ENCODE measurements around the gene MPDZ.

MPDZ gene

DNA sequence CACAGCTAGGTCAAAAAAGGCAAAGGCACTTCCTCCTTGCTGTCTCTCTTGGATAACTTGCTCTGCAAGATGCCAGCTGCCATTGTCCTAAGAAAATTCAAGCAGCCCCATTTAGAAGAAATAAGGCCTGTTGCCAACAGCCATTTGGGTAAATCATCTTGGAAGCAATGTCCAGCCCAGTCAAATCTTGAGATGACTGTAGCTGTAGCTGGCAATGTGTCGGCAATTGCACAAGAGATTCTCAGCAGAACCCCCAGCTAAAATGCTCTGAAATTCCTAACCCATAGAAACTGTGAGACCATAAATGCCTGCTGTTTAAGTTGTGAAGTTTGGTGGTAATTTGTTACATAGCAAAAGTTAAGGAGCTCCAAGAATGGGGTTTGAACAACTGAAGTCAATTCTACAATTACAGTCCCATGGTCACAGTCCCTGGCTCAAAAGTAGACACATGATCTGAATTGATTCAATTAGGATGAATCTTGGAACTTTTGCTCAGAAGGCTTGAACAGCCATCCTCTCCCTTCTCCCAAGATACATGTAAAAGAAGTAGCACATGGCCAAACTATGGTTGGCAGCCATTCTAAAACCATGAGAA lies 151.1 kb downstream of the MPDZ start:
- DNase-seq: no peak

DNA sequence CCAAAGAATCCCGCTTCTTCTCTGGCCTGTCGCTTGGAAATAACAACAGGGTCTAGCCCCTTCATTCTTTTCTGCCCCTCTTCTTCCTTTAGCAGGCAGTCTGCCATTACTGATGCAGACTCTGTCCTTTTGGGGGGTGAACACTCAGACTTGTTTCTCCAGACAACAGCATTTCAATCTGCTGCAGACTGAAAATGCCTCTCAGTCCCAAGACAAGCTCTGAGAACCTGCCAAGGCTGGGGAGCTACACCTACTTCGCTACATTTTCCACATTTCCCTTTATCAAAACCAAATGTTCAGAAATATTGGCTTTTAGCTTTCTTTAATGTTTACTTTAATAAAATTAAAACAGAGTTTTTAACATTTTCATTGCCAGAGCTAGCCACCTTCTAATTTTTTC lies 152.4 kb downstream of the MPDZ start:
- no peak for DNase-seq

DNA sequence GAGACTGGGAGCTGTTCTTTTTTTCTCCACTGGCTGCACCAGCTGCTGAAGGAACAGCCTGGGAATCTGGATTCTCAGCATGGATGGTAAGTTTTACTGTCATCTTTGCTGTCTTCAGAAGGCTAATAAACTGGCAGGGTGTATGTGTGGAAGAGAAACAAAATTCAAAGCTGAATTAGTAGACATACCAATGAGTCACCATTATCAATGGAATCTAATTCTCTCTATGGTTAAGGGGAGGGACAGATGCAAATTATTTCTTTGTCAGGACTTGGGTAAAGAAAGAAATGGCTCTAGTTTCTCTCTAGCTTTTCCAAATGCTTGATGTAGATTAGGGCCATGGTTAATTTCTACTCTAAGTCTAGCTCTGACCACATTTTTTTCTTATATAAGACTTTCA lies 154.2 kb downstream of the MPDZ start:
- no peak for DNase-seq

DNA sequence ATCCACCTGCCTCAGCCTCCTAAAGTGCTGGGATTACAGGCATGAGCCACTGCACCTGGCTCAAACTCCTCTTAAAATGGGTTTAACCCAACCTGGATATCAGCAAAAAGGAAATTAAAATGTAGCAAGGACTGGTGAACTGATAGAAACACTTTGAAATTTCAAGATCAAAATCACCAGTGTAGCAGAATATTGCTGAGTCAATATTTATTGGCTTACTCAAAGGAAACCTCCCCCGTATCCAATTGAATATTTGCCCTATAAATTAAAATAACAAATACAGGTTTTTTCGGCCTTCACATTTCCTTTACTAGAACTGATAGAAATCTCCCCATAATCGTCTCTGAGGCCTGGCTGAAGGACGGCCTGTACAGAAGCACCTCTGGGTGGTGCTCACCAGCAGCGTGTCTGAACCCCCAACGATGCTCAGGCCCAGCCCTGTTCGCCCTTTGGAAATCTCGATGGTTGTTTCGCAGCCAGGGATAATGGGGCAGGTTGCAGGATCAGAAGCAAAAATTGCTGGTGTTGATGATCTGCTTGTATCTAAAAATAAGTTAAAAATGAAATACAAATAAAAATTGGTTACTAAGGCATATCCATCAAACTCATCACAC lies 156.6 kb downstream of the MPDZ start:
- no peak for DNase-seq

DNA sequence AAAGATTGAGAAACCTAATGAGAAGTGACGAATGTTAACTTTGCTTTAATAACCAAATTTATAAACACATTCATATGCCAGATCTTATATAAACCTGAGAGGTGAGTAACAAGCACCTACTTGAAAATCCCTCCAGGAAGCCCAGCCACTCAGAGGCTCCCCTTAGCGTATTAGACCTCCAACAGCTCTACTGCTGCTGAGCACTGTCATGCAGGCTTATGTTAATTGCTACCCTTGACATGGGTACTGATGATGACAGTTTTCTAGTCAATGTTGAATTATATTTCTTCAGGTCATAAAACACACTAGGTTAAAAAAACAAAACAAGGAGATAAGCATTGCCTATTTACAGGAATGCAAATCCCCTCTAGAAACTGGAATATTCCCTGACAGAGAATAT lies 161.2 kb downstream of the MPDZ start:
- DNase-seq: no peak

DNA sequence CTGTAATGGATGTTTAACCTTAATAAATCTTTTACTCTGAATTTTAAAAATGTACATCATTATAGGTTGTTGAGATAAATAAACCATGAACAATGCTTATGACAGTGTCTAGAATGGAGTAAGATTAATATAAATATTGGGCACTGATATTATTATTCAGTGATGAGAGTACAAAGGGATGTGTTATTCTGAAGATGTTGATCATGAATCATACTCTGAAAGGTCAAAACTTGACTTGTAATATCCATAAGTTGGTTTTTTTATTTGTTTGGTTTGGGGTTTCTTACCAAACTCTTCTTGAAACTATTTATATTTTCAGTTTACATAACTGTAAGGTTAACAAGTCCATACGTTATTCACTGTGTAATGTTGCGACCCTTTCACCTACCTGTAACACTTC lies 163.2 kb downstream of the MPDZ start:
- DNase-seq: no peak

DNA sequence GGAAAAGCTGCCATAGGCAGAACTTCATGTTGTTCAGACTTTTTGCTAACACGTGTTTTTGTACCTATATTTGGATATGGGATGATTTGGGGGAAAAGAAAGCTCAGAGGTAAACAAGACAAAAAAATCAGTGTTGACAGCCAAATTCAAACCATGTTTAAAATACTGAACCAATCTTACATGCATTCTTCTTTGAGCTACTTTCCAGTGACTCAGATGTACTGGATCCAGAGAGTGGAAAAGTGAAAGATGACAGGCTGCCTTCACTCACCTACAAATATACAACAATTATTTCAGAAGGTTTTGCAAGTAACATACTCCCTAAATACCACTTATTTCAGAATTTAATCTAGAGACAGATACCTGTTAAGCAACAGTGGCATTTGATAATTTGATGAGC lies 165.7 kb downstream of the MPDZ start:
- DNase-seq: no peak

DNA sequence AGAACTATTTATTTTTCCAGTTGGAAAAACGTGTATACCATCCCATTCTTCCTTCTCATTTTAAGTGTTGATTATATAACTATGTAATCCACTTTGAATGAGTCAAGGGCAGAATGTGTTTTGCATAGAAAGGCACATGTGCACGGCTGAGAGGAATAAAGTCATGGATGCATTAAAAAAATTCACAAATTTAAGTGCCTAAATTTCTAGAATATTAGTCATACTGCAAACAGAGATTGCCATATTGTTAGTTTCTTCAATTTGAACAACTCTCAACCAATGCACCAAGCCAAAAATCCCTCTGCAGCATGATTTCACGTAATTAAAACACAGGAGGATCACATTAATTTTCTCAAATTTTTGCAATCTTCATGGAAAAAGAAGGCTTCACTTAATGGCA lies 166.3 kb downstream of the MPDZ start:
- no peak for DNase-seq

DNA sequence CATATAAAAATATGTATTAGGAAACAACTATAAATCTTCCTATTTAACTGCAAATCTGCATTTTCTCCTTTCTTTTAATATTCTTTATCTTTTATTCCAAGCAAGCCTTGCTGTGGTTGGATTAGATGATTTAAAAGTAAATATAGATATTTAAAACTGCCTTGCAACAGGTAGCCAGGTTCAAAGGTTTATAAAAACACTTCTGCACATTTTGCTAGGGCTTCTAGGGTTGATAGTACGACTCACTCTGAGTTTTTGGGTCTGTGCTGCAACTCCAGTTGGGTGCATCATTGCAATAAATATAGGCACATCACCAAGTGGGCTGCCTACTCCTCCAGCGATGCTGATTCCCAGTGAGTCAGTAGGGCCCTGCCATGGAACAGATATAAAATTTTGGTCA lies 167.7 kb downstream of the MPDZ start:
- DNase-seq: no peak

DNA sequence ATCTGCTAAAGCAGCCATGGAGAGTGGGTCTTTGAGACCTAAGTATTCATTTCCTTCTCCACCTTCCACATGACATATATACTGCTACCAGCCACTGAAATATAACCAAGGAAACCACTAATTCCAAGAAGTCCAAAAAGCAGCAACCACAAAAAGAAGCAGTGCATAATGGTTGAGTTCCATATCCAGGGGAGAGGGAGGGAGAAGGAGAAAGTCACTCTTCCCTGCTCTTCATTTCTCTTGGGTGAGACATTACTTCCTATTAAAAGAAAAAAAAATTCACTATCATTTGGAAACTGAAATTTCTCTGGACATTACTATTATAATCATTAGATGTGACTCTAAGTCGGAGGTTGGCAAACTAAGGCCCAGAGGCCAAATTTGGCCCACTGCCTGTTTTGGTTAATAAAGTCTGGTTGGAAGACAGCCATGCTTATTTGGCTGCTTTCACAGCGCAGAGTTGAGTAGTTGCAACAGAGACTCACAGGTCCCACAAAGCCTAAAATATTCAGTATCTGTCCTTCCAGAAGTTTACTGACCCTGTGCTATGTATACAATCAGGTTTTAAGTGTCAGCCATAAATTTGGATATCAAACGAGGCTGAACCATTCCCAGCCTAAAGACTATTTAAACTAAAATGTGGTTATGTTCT lies 168.6 kb downstream of the MPDZ start:
- DNase-seq: no peak

DNA sequence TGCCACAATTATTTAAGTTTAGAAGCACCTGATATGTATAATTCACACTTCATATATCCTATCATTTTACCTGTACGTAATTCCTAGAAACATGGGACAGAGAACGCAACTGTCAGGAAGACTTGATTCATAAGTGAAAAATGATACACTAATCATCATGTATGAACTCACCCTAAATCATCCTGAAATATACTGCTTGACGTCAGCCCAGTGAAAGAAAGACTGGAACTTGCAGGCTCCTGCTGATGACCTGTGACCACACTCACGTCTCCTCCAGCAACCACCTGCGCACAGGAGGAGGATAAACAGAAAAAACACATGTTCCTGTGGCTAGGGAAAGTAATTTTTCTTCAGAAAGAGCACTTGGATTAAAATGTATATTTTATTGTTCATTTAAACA lies 169.7 kb downstream of the MPDZ start:
- no peak for DNase-seq

DNA sequence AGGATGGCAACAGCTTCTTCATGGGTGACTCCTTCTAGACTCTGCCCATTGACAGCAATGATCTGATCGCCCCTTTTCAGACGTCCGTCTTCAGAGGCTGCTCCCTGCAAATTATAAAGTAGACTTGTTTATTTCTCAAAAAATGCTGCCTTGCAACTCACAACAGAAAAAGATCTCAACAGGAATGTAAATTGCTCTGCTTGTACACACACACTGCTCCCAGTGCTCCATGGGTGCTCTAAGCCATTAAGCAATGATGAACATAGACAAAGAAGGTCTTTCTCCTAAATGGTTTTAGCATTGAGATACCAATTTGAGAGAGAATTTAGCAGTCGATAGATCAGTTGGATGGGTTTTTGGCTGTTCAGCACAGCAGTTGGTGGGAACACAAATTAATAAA lies 172.5 kb downstream of the MPDZ start:
- no peak for DNase-seq

DNA sequence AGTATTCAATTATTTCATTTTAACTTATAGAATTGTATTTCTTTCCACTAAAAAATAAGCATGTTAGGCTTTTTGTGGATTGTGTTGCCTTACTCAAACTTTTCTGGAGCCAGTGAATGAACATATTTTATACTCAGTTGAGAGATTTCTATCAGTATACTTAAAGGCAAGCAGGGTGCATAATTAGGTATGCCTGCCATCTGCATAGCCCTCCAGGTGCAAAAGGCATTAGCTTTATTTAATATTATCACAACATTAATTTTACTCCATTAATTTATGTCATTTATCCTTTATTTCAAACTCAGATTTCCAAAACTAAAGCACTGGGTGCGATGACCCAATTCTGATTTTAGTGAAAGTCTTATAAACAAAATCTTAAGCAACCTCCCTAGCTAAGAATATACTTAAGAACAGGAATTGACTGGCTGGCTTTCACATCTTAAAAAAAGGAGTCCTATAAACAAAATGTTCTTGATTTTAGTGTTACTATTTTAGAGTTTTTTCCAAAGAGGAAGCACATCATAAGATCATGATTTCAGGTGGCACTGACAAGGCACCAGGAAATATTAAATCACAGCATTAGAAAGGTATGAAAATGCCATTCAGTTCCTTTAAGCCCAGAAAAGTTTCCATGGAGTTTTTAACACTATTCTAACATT lies 178.4 kb downstream of the MPDZ start:
- DNase-seq: no peak

DNA sequence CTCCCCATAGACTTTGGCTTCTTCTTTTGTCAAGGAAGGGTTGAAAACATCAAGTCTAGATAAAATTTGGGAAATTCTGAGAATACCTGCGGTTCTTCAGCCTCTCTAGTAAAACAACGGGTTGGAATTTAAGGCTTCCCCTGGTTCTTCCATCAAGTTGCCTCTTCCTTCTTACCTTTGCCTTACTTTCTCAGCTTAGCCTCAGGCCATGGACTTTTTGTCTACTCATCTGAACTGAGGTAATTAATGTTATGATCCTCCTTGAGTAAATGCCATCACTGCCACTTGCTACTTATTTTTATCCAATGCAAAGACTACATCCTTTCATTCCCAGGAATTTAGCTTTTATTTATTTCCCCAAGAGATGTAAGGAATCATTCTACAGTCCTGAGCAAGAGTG lies 184.4 kb downstream of the MPDZ start:
- DNase-seq: no peak

DNA sequence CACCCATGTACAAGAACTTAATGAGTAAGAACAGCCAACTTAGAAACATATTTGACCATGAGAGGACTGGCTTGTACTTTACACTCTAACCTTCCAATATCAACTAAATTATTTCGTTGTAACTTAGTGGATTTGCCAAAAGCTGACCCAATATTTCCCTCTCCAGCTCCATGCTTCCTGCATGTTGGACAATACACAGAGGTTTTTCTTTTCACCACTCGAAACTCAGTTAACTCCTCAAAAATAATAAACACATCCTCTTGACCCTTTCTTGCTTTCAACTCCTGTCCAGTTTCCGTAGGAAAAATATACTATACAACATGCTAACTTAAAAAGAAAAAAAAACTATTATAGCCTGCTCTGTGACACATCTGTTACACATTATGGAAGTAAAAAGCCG lies 188.9 kb downstream of the MPDZ start:
- DNase-seq: no peak

DNA sequence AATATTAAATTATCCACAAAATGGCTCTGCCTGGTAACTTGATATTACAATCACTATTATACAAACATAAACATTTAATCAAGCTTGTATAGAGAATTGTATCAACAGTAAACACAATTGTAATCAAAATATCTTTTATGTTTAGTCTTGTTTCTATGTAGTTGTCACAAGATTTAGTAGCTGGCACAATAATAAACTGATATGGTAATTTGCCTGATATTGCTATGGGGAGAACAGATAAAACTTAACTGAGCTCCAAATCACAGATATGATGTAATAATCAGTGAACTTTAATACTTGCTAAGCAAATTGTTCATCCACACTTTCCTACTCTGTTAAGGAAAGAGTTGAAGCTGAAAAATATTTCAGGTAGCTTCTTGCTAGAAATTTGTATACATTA lies 189.8 kb downstream of the MPDZ start:
- DNase-seq: no peak

DNA sequence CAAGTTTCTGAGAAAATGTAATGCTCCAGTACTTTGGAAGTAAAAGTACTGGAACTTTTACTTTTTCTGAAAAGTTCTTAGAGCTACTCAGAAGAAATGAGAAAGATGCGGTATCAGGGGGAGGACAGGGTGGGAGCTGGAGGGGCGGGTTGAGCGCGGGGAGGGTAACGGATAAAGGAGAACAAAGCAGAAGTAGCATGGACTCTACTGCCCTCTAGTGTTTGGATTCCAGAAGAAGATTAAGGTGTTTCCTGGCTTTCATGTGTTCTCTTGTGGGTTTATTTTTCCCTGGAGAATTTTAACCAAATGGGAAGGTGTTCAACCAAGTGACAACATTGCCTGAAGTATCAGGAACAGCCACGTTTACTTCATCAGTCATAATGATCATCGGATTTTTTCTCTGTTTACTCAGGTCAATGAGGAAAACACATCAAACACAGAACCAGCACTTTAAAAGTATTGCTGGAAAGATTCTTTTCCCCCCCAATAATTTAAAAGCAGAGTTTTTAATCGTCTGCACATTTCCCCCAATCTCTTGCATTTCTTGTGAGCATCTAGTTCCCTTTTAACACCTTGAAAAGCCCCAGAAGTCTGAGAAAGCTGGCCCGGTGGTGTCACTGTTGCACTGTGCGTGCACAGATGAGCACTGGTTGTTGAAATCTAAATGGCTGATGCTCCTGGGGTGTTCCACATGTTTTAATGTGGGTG lies 190.6 kb downstream of the MPDZ start:
- DNase-seq: no peak

DNA sequence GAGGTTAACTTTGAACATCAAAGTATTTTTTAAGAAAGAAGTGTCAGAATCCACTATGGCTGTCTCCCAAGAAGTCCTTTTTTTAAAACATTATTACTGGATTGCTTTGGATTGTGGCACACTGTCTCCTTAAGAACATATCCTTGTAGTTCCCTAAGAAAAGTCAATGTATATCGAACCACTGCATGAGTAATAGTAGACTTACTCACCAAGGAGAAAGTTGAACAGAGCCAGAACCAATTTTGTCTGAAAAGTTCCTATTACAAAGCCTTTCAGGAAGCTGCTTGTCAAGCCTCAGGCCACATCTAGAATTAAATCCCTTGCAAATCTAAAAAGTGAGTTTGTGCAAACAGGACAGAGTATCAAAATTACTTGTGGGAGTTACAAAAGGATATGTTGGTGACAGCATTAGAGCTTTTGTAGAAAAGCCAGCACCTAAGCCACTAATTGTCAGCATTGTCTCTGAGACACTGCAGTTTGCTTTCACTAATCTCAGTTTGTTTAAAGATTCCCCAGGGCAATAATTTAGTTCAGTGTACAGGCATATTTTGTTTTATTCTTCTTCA lies 195.4 kb downstream of the MPDZ start:
- DNase-seq: no peak

DNA sequence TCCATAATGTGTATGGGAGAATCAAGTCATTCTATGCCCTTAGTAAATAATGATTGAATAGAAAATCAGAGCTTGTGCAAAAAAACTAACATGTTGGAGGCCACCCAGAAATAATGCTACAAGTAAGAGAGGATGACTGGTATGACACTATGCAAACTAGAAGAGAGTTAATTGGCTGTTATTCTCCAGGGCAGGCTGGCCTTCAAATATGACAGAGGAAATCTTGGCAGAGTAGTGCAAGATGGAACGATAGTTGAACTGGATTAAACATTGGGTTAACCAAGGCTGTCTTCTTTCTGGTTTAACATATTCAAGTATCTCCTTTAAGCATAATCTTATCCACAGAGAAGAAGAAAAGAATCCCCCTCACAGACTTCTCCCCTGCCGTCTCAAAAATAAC lies 196.1 kb downstream of the MPDZ start:
- DNase-seq: no peak

DNA sequence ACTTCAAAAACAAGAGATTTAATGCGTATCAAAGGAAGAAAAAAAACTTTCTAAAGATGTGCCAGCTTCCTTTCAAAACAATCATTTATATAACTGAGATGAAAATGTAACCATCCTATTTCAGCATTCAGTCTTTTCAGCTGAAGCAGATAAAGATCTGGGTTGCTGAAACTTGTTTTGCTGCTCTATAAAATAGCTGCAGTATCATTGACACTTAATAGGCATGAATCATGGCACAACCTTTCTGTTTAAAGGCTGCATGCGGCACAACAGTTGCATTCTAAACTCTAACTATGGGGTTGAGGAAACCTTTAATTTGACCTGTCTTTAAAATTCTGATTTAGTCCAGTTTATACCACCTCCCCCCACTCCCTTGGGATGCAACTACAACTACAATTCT lies 196.7 kb downstream of the MPDZ start:
- DNase-seq: no peak

DNA sequence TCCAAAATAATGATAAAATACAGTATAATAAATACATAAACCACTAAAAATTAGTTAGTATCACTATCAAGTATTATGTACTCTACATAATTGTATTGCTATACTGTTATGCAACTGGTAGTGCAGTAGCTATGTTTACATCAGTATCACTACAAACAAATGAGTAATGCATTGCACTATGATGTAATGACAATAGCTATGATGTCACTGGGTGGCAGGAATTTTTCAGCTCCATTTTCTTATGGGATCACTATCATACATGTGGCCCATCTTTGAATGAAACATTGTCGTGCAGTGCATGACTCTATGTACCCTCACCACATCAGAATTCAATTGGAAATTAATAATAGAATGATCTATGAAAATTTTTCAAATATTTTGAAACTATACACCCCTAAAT lies 201.3 kb downstream of the MPDZ start:
- no peak for DNase-seq

DNA sequence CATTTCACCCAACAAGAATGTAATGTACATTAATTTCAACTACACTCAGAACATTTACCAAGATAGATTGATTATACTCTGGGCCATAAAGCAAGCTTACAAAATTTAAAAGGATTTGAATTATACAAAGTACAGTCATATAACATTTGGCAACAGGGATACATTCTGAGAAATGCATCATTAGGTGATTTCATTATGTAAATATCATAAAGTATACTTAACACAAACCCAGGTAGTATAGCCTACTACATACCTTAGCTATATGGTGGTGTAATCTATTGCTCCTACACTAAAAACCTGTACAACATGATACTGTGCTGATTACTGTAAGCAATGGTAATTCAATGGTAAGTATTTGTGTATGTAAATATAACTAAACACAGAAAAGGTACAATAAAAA lies 202.9 kb downstream of the MPDZ start:
- no peak for DNase-seq

DNA sequence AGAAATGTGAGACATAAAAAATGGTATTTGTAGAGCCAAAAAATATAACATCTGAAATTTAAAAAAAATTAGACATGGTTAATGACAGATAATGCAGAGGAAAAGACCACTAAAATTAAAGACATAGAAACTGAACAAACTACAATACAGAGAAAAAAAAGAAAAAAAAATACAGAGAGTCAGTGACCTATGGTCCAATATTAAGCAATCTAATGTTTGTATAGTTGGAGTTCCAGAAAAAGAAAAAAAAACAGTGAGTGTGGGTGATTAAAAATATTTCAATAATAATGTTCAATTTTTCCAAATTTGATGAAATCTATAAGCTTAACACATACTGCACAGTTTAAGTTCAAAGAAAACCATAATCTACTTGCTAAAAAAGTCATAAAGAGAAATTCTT lies 207.6 kb downstream of the MPDZ start:
- no peak for DNase-seq

Measured in activated CD4-positive, alpha-beta T cell treated with anti-CD3 and anti-CD28 coated beads, Interleukin-2, amount 50 U/mL, for 4 hours (primary cell).